HUES48 (cell line): ENCODE measurements around the gene ZNF599.
A peak's percentile ranks its signal among the peaks of the same experiment; 100 is the strongest.

Source experiments
- H3K27ac ChIP-seq: one replicate; pipeline ENCODE4 v1.7.0; 2013; ENCODE audit warnings: low read depth, low read length, inconsistent platforms
- H3K27me3 ChIP-seq: 2 replicates; pipeline ENCODE4 v1.6.1; 2013; ENCODE audit warnings: mild to moderate bottlenecking, low read length; ENCODE audit not compliant: control insufficient read depth, insufficient read depth
- H3K36me3 ChIP-seq: 2 replicates; pipeline ENCODE4 v1.6.1; 2013; ENCODE audit warnings: low read length; ENCODE audit not compliant: control insufficient read depth, insufficient read depth
- H3K4me1 ChIP-seq: 2 replicates; pipeline ENCODE4 v1.6.1; 2013; ENCODE audit warnings: mild to moderate bottlenecking, low read length; ENCODE audit not compliant: control insufficient read depth, insufficient read depth
- H3K4me3 ChIP-seq: 2 replicates; pipeline ENCODE4 v1.5.1; 2013; ENCODE audit warnings: mild to moderate bottlenecking, low read depth, low read length
- H3K9ac ChIP-seq: 2 replicates; pipeline ENCODE4 v1.6.1; 2013; ENCODE audit warnings: mild to moderate bottlenecking, low read depth, low read length, moderate library complexity
- H3K9me3 ChIP-seq: 2 replicates; pipeline ENCODE4 v1.6.1; 2013; ENCODE audit warnings: low read length; ENCODE audit not compliant: control insufficient read depth, insufficient read depth

Gene ZNF599

DNA sequence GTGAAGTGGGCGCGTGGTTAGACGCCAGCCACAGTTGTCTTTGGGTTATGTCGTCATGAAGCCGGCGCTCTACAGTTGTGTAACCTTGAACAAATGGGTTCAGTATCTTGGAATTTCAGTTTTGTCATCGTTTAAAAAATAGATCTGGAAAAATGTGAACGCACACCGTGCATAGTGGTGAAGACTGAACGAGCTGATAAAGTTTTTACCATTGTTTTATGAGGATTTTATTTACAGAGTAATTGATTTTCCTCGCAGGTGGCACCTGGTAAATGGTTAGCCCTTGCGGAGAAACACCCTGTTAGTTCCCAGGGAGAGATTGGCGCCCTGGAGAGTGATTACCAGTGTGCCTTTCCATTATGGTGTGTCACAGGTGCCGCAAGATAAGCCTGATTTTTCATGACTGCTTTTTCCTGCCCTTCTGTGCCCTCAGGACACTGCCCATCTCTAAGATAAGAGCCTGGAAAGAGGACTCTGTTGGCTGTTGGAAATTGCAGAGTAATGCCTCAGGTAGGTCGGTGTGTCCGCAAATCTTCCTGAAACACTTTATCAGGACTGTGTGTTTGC is 38.4 kb downstream of the ZNF599 start:
- H3K27ac ChIP-seq: peak overlapping the region; percentile 98
- H3K4me3 ChIP-seq: peak overlapping the region; percentile 88
- H3K4me1 ChIP-seq: peaks cover 7% of the 10 kb centered on the region; the same call in 1 of the 2 replicates
- H3K9ac ChIP-seq: peak overlapping the region; percentile 91
- H3K36me3 ChIP-seq: peaks cover 12% of the 10 kb centered on the region
- H3K27me3 ChIP-seq: no peaks in the 10 kb centered on the region
- H3K9me3 ChIP-seq: 0 out of 2 replicates have a peak, but pooled peaks cover 1% of the 10 kb centered on the region

- Histone ChIP-seq H3K36me3 (0 out of 2 replicates have a peak, but pooled peaks cover 5% of the 10 kb centered on the region), H3K27me3 (no peaks in the 10 kb centered on the region), H3K9me3 (0 out of 2 replicates have a peak, but pooled peaks cover 4% of the 10 kb centered on the region), H3K9ac (peak within 1 kb of the TSS; percentile 91), H3K4me1 (peaks cover 7% of the 10 kb centered on the region; the same call in 1 of the 2 replicates), H3K4me3 (peak within 1 kb of the TSS; percentile 88), H3K27ac (peak within 1 kb of the TSS; percentile 98)
These were observed 39.1 kb downstream of the ZNF599 start, which contains the start of gene ZNF181 for GRCh38 chr19:34733746-34734536. Gene ZNF181, plus strand, starts transcription at chr19:34734243. Its CDS starts 795 bp downstream, at chr19:34735038.

DNA sequence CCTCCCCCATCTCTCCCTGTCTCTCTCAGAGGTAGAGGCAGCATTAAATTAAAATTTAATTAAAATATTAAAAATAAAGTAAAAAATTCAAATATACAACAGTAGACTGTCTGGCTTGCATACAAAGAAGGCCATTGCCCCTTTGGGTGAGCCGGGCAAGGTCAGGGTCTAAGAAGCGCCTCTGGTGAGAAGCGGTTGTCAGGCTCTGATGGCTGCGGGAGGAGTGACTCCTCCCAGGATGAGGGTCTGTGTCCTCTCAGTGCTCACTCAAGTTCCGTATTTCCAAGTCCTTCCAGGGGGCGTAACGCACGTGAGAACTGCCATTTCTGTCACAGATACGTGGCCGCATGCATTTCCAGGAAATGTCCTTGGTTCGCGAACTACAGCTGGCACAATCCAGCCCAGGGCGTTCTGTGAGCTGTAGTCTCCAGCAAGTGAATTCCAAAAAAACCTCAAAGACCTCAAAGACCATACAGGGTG is 39.7 kb downstream of the ZNF599 start:
- Histone ChIP-seq H3K9ac (peak overlapping the region; percentile 91), H3K27me3 (no peaks in the 10 kb centered on the region), H3K4me1 (peaks cover 7% of the 10 kb centered on the region; the same call in 1 of the 2 replicates), H3K36me3 (0 out of 2 replicates have a peak, but pooled peaks cover 5% of the 10 kb centered on the region), H3K4me3 (peak overlapping the region; percentile 88), H3K27ac (peak overlapping the region; percentile 98), H3K9me3 (0 out of 2 replicates have a peak, but pooled peaks cover 7% of the 10 kb centered on the region)

- Histone ChIP-seq H3K9me3 (peaks cover 10% of the 10 kb centered on the region; the same call in 1 of the 2 replicates), H3K4me3 (peak overlapping the region; percentile 88), H3K9ac (no peak overlapping the region), H3K36me3 (0 out of 2 replicates have a peak, but pooled peaks cover 5% of the 10 kb centered on the region), H3K4me1 (peaks cover 7% of the 10 kb centered on the region; the same call in 1 of the 2 replicates), H3K27ac (no peak overlapping the region), H3K27me3 (no peaks in the 10 kb centered on the region)
These were observed 40.3 kb downstream of the ZNF599 start for GRCh38 chr19:34732612-34733211.

- no peak overlapping the region for H3K4me3 ChIP-seq
These were observed 41.1 kb downstream of the ZNF599 start for GRCh38 chr19:34731964-34732363.

GRCh38 chr19:34731019-34731829 is 41.8 kb downstream of the ZNF599 start:
- Histone ChIP-seq H3K27me3 (no peaks in the 10 kb centered on the region), H3K9me3 (peaks cover 11% of the 10 kb centered on the region), H3K4me1 (peaks cover 7% of the 10 kb centered on the region; the same call in 1 of the 2 replicates), H3K36me3 (0 out of 2 replicates have a peak, but pooled peaks cover 5% of the 10 kb centered on the region), H3K27ac (no peak overlapping the region), H3K9ac (no peak overlapping the region), H3K4me3 (no peak overlapping the region)

More at GRCh38 chr19:34731964-34732363, 41.1 kb downstream of the ZNF599 start:
- Histone ChIP-seq H3K9me3 (peaks cover 10% of the 10 kb centered on the region; the same call in 1 of the 2 replicates), H3K9ac (no peak overlapping the region), H3K27ac (no peak overlapping the region), H3K27me3 (no peaks in the 10 kb centered on the region), H3K36me3 (0 out of 2 replicates have a peak, but pooled peaks cover 5% of the 10 kb centered on the region), H3K4me1 (peaks cover 7% of the 10 kb centered on the region; the same call in 1 of the 2 replicates)

DNA sequence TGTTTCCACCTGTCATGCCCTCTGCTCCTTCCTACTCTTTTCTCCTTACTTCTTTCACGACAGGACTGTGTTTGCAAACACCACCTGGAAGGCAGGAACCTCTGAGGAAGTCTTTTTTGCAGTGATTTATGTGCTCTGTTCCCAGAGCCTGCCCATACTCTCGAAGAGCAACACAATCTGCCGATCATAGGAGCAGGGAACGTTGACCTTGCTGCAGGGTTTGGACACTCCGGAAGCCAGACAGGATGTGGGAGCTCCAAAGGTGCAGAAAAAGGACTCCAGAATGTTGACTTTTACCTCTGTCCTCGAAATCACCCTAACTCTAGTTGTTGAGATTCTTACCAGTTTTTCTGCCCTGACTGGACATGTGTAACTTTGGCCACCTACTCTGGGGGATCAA is 47.6 kb downstream of the ZNF599 start:
- no peaks in the 10 kb centered on the region for H3K27me3 ChIP-seq
- H3K9me3 ChIP-seq: peaks cover 24% of the 10 kb centered on the region
- no peaks in the 10 kb centered on the region for H3K4me1 ChIP-seq
- H3K9ac ChIP-seq: no peak overlapping the region
- no peak overlapping the region for H3K27ac ChIP-seq
- H3K36me3 ChIP-seq: no peaks in the 10 kb centered on the region
- H3K4me3 ChIP-seq: no peak overlapping the region

DNA sequence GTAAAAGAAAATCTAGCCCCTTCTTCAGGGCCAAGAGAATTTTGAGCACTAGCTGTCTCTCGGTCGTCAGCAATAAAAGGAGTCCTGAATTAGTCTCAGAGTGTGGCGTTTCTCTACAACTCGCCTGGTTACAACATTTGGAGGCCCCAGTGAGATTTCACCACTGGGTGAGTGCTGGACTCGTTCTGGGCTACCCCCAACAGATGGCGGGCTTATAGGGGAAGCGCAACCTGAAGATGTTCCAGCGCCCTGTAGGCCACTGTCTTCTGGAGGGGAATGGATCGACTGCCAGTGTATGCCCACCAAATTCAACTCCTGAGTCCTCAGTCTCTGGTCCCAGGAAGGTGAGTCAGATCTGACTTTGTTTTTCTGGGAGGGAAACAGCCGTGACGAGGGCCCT is 50.7 kb downstream of the ZNF599 start:
- Histone ChIP-seq H3K36me3 (no peaks in the 10 kb centered on the region), H3K9me3 (peaks cover 25% of the 10 kb centered on the region), H3K4me1 (no peaks in the 10 kb centered on the region), H3K9ac (no peak overlapping the region), H3K27me3 (no peaks in the 10 kb centered on the region), H3K4me3 (no peak overlapping the region), H3K27ac (no peak overlapping the region)

GRCh38 chr19:34715357-34715756 is 57.7 kb downstream of the ZNF599 start:
- Histone ChIP-seq H3K4me1 (peaks cover 6% of the 10 kb centered on the region; the same call in 1 of the 2 replicates), H3K27ac (no peak overlapping the region), H3K9ac (no peak overlapping the region), H3K4me3 (no peak overlapping the region), H3K27me3 (no peaks in the 10 kb centered on the region), H3K36me3 (no peaks in the 10 kb centered on the region), H3K9me3 (peaks cover 52% of the 10 kb centered on the region)

GRCh38 chr19:34713262-34713637 is 59.8 kb downstream of the ZNF599 start:
- H3K9me3 ChIP-seq: peaks cover 49% of the 10 kb centered on the region
- H3K4me3 ChIP-seq: no peak overlapping the region
- peaks cover 6% of the 10 kb centered on the region; the same call in 1 of the 2 replicates for H3K4me1 ChIP-seq
- no peaks in the 10 kb centered on the region for H3K27me3 ChIP-seq
- no peaks in the 10 kb centered on the region for H3K36me3 ChIP-seq
- H3K9ac ChIP-seq: no peak overlapping the region
- no peak overlapping the region for H3K27ac ChIP-seq
